GM21529 (cell line): Measurements from ENCODE around the gene CAMK2D.
"Not testable (repeated sequence)": the region's sequence is repeated elsewhere in the genome, so short reads cannot be mapped to it uniquely, and the experiment has no call there.

Experiments
- ATAC-seq: cut with Tn5 transposase; IDR thresholded peaks from one replicate; pipeline ENCODE4 v1.9.1; 2021; ENCODE audit not compliant: unreplicated experiment

Gene CAMK2D

GRCh38 chr4:113687067-113687718 is 74.3 kb downstream of the CAMK2D start:
- ATAC-seq = no peak

DNA sequence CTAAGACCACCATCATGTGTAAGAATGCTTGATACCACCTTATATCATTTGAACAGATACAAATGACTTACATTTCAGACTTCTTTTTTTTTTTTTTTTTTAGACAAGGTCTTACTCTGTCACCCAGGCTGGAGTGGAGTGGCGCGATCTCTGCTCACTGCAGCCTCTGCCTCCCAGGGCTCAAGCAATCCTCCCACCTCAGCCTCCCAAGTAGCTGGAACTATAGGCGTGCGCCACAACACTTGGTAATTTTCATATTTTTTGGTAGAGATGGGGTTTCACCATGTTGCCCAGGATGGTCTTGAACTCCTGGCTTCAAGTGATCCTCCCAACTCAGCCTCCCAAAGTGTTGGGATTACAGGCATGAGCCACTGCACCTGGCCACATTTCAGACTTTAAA is 76.4 kb downstream of the CAMK2D start:
- not testable (repeated sequence) for ATAC-seq

GRCh38 chr4:113684534-113685091 is 76.9 kb downstream of the CAMK2D start:
- ATAC-seq = no peak

DNA sequence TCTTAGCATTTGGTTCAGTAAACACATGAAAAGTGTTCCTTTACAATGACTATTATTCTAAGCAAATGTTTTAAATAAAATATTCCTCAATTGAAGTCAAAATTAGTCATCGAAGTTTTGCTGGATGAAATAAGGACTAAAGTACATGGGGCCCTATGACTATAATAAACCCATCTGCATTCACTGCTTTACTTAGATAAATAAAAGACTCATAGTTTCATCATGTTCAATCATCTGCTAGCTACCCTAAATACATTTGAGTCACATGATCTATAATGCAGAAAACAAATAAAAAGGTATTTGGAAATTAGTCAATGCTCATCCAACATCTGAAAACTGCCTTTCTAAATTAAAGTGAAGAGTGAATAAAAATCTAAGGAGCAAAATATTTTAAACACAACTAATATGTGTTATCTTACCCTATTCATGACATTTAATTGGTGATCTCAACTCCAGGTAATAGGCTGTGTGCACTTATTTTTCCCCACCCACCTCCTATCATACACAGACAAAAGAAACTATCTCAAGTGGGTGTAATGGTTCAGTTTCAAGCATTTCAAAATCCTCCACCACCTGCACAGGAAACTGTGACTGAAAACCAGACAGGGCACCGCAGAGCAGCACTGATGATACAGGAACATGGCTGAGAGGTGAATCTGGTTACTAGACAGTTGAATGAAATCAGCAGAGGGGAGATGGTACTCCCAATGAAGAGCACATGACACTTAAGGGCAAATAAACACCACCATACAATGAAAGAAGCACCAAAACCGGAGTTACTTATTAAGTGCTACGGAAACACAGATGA is 78.6 kb downstream of the CAMK2D start:
- ATAC-seq = peak; percentile 99

GRCh38 chr4:113678641-113679040 is 82.9 kb downstream of the CAMK2D start:
- ATAC-seq = no peak

- ATAC-seq = no peak
Observed at GRCh38 chr4:113677325-113677724, 84.2 kb downstream of the CAMK2D start.

DNA sequence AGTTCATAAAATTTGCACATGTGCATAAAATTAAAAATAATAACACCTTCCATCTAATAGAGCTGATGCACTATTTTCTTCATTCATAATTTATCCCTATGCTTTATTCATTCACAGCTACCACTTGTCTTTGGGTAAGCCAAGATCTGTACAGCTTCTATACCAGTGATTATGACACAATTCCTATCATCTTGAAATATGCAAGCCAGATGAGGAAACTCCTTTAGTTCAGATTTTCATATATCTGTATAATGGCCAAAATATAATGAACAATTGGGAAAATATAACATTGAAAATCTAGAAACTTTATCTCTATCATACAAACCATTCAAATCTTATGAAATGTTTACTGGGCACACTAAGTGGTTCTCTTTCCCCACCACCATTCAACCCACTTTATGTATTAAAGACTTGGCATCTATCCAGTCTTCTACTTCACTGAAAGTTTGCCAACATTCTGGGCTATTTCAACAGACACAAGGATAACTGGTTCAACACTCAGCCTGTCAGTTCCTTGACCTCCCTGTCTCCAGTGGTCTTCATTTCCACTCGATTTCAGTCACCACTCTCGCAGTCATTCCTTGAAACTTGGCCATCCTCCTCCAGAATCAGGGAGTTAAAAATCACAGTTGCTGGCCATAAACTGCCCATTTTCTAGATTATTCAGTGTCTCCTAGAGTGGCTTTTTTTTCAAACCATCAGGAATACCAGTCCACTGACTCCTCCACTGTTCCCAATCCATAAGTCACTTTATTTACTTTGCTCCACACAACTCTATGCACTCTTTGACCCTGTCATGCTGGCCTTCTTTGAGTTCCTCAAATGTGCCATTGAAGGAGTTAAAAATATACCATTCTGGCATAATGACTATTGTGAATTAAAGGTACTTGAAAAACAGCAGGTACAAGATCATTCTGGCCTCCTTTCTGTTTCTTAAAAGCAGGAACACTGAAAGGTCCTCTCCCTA is 85.5 kb downstream of the CAMK2D start:
- no peak for ATAC-seq

- ATAC-seq = no peak
Observed at GRCh38 chr4:113674733-113675132, 86.8 kb downstream of the CAMK2D start.

DNA sequence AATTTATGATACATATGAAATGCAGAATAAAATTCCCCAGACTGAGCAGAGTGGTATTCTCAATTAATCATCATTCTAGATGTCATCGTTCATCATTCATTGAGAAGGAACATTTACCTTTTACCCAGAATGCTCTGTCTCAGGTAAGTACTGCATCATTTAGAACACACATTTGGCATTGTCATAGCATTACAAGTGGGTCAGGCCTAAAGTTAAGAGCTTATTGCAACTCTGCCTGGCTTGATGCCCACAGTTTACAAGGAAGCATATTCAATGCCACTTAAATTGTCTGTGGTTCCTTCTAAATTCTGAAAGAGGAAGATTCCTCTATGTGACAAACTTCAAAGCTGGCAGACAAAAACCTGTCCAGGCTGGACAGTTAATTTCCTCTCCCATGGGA is 87.3 kb downstream of the CAMK2D start:
- no peak for ATAC-seq

DNA sequence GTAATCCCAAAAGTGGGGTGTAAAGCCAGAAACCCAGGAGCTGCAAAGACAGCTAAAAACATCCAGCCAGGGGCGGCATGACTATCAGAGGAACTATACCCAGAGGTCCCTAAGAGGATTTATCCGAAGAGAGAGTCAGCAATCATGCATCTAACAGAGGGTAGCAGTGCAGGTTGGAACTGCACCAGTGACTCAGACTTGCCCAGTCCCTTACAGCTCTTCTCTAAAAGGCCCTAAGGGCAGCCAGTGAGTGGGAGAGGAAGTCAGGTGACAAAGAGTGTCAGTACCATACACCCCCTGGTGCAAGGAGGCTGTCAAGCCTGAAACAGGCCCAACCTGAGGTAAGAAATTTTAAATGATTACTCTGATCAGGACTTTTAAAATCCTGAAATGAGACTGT is 88.1 kb downstream of the CAMK2D start:
- ATAC-seq = peak; percentile 83

GRCh38 chr4:113666386-113667114 is 95.0 kb downstream of the CAMK2D start:
- no peak for ATAC-seq

DNA sequence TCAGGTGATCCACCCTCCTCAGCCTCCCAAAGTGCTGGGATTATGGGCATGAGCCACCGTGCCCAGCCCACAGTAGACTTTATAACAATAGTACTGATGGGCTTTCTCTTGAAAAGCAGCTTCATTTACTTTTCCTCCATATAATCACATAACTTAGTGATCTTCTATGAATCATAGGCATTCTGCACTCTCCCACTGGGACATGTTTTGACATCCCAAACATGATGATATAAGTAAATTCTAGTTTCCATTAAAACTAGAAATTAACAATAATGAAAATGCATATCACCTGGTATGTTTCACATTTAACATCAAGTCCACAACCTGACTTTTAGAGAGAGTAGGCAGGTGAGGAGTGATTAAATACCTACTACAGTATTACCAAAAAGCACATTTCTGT is 96.5 kb downstream of the CAMK2D start:
- ATAC-seq = no peak

- ATAC-seq = no peak
Observed at GRCh38 chr4:113662581-113662980, 99.0 kb downstream of the CAMK2D start.

DNA sequence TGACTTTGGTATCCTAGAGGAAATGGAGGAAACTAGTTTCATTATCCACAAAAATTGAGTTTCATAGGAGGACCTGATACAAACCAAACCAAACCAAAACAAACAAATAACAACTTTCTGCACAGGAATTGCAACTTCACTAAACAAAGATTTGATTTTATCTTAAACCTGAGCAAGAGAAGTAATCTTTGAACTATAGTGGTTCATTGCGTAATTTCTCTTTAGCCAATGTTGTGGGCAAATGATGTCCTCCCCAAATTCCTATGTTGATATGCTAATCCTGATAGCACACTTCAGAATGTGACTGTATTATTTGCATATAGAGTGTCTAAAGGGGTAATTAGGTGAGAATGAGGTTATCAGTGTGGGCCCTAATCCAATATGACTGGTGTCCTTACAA is 102.4 kb downstream of the CAMK2D start:
- no peak for ATAC-seq

- ATAC-seq = no peak
Observed at GRCh38 chr4:113657586-113658233, 103.8 kb downstream of the CAMK2D start.

DNA sequence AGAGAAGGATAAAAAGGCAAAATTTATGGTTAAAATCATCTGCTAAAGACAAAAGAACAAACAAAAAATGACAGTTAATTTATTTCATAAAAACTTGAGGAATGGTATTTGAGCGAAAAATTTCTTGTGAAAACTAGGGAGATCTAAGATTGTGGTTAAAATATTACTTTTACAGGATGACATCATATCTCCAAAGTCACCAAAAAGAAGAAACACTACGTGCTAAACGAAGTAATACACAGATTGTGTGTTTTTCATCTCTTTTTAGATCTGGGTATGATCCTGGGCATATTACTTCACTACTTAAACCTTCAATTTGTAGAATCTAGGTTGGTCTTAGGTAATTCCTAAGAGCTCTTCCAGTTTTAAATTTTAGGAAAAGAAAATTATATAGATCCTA is 107.7 kb downstream of the CAMK2D start:
- ATAC-seq = no peak

GRCh38 chr4:113646442-113646822 is 115.1 kb downstream of the CAMK2D start:
- ATAC-seq = no peak

DNA sequence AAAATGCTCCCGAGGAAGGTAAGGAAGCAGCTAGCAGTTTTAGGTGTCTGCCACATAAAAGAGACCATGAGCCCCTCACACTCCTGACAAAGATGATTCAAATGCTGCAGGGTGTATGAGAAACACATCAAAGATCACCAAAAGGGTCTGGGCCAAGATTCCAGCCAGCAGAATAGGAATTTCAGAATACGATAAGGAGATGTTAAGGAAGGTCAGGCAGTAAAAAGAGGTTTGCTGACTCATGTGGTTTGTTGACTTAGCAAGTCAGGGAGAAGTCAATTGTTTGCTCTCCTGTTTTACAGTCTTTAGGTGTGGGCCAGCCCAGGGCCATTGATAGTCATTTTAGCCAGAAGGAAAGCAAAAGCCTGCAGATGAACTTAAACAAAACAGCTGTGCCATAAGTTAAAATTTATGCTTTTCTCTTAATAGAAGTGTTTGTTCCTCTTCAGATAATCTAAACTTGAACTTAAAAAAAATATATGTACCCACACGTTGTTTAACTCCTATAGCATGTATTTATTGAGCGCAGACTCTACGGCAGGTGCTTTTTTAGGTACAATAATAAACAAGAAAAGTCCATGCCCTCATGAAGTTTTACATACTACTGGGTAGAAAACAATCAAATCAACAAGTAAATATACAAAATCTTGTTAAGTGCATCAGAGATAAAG is 115.6 kb downstream of the CAMK2D start:
- no peak for ATAC-seq

DNA sequence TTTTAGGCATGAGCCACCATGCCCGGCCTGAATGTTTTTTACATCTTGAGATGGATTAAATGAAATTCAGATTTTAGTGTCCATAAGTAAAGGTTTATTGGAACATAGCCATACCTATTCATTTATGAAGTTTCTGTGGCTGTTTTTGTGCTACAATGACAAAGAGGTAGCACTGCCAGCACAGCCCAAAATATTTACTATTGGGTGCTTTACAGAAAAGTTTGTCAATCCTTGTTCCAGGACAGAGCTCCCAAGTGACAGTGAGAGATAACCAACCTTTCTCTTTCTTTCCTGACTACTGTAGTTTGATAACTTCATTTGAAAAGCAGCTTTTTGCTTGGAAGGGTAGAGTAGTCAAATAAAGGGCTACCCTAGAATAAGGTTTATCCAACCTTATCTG is 116.2 kb downstream of the CAMK2D start:
- ATAC-seq = no peak
